ENCODE measurements around the gene ABCC4.

- no peak for TF ChIP-seq EZH2 (IDR thresholded peaks at IDR 0.05; ENCODE audit: borderline replicate concordance, low read depth, low read length, poor library complexity, severe bottlenecking)
- TF ChIP-seq CTCF (conservative IDR thresholded peaks at IDR 0.05; ENCODE audit: low read depth, low read length), result no peak
Observed at GRCh38 chr13:95221971-95222732, 79.1 kb downstream of the ABCC4 start.

Data from A673 (cell line).